HEK293 (cell line): ENCODE data around the gene DNTTIP2.

Source experiments
- BCL11A ChIP-seq: fragments of 450-650 bp; formaldehyde crosslinking; IDR thresholded peaks from 2 replicates; pipeline ENCODE4 v1.5.1; 2016; ENCODE audit warnings: low read depth, missing biosample characterization, missing genetic modification characterization
- BCL11B ChIP-seq: fragments of 450-650 bp; formaldehyde crosslinking; IDR thresholded peaks from 2 replicates; pipeline ENCODE4 v1.5.1; 2016; ENCODE audit warnings: low read depth, missing biosample characterization, missing genetic modification characterization
- CTCF ChIP-seq: fragments of 450-650 bp; formaldehyde crosslinking; IDR thresholded peaks from 2 replicates; pipeline ENCODE4 v1.5.1; 2016; ENCODE audit warnings: missing biosample characterization, missing genetic modification characterization
- GLI4 ChIP-seq: fragments of 450-650 bp; formaldehyde crosslinking; IDR thresholded peaks from 2 replicates; pipeline ENCODE4 v1.5.1; 2016; ENCODE audit warnings: missing biosample characterization, missing genetic modification characterization
- HOXA7 ChIP-seq: sonication (generic); formaldehyde crosslinking; IDR thresholded peaks from 2 replicates; pipeline ENCODE4 v1.8.1; 2022; ENCODE audit warnings: missing genetic modification reagents, borderline replicate concordance
- KLF7 ChIP-seq: fragments of 450-650 bp; formaldehyde crosslinking; IDR thresholded peaks from 2 replicates; pipeline ENCODE4 v1.5.1; 2016; ENCODE audit warnings: missing biosample characterization, missing genetic modification characterization, borderline replicate concordance
- OSR2 ChIP-seq: fragments of 450-650 bp; formaldehyde crosslinking; IDR thresholded peaks from 2 replicates; pipeline ENCODE4 v1.5.1; 2016; ENCODE audit warnings: missing biosample characterization, missing genetic modification characterization
- OVOL3 ChIP-seq: fragments of 450-650 bp; formaldehyde crosslinking; IDR thresholded peaks from 2 replicates; pipeline ENCODE4 v1.5.1; 2016; ENCODE audit warnings: missing biosample characterization, missing genetic modification characterization
- TSHZ1 ChIP-seq: fragments of 450-650 bp; formaldehyde crosslinking; IDR thresholded peaks from 2 replicates; pipeline ENCODE4 v1.5.1; 2016; ENCODE audit warnings: missing biosample characterization, missing genetic modification characterization, borderline replicate concordance
- ZNF184 ChIP-seq: fragments of 450-650 bp; IDR thresholded peaks from 2 replicates; pipeline ENCODE4 v1.5.1; 2018; ENCODE audit warnings: missing biosample characterization, mild to moderate bottlenecking, missing genetic modification characterization
- ZNF221 ChIP-seq: fragments of 450-650 bp; formaldehyde crosslinking; IDR thresholded peaks from 2 replicates; pipeline ENCODE4 v1.5.1; 2017; ENCODE audit warnings: missing biosample characterization, missing genetic modification characterization, borderline replicate concordance
- ZNF223 ChIP-seq: fragments of 450-650 bp; formaldehyde crosslinking; IDR thresholded peaks from 2 replicates; pipeline ENCODE4 v1.5.1; 2016; ENCODE audit warnings: missing biosample characterization, missing genetic modification characterization
- ZNF266 ChIP-seq: fragments of 450-650 bp; formaldehyde crosslinking; IDR thresholded peaks from 2 replicates; pipeline ENCODE4 v1.5.1; 2016; ENCODE audit warnings: missing biosample characterization, missing genetic modification characterization, low read depth
- ZNF280D ChIP-seq: fragments of 450-650 bp; formaldehyde crosslinking; IDR thresholded peaks from 2 replicates; pipeline ENCODE4 v1.5.1; 2016; ENCODE audit warnings: missing biosample characterization, missing genetic modification characterization
- ZNF354C ChIP-seq: fragments of 450-650 bp; formaldehyde crosslinking; IDR thresholded peaks from 2 replicates; pipeline ENCODE4 v1.5.1; 2016; ENCODE audit warnings: missing biosample characterization, missing genetic modification characterization, low read depth, borderline replicate concordance
- ZNF404 ChIP-seq: fragments of 450-650 bp; formaldehyde crosslinking; IDR thresholded peaks from 2 replicates; pipeline ENCODE4 v1.5.1; 2017; ENCODE audit warnings: missing biosample characterization, missing genetic modification characterization
- ZNF521 ChIP-seq: fragments of 450-650 bp; formaldehyde crosslinking; IDR thresholded peaks from 2 replicates; pipeline ENCODE4 v1.5.1; 2017; ENCODE audit warnings: missing biosample characterization, mild to moderate bottlenecking, missing genetic modification characterization
- ZNF544 ChIP-seq: fragments of 450-650 bp; formaldehyde crosslinking; IDR thresholded peaks from 2 replicates; pipeline ENCODE4 v1.5.0; 2017; ENCODE audit warnings: missing biosample characterization, missing genetic modification characterization
- ZNF623 ChIP-seq: fragments of 450-650 bp; formaldehyde crosslinking; IDR thresholded peaks from 2 replicates; pipeline ENCODE4 v1.5.1; 2016; ENCODE audit warnings: missing biosample characterization, missing genetic modification characterization
- ZNF670 ChIP-seq: fragments of 450-650 bp; formaldehyde crosslinking; IDR thresholded peaks from 2 replicates; pipeline ENCODE4 v1.5.1; 2016; ENCODE audit warnings: missing biosample characterization, missing genetic modification characterization, low read depth
- ZNF701 ChIP-seq: fragments of 450-650 bp; formaldehyde crosslinking; IDR thresholded peaks from 2 replicates; pipeline ENCODE4 v1.5.1; 2016; ENCODE audit warnings: missing biosample characterization, missing genetic modification characterization
- ZNF704 ChIP-seq: fragments of 450-650 bp; formaldehyde crosslinking; IDR thresholded peaks from 2 replicates; pipeline ENCODE4 v1.5.1; 2016; ENCODE audit warnings: missing biosample characterization, missing genetic modification characterization
- ZNF776 ChIP-seq: fragments of 450-650 bp; formaldehyde crosslinking; IDR thresholded peaks from 2 replicates; pipeline ENCODE4 v1.5.0; 2017; ENCODE audit warnings: missing biosample characterization, missing genetic modification characterization, borderline replicate concordance
- ZNF791 ChIP-seq: fragments of 450-650 bp; formaldehyde crosslinking; IDR thresholded peaks from 2 replicates; pipeline ENCODE4 v1.5.1; 2016; ENCODE audit warnings: missing biosample characterization, missing genetic modification characterization
- ZNF837 ChIP-seq: fragments of 450-650 bp; formaldehyde crosslinking; IDR thresholded peaks from 2 replicates; pipeline ENCODE4 v1.5.1; 2016; ENCODE audit warnings: missing biosample characterization, missing genetic modification characterization
- ZNF843 ChIP-seq: fragments of 450-650 bp; formaldehyde crosslinking; IDR thresholded peaks from 2 replicates; pipeline ENCODE4 v1.5.1; 2016; ENCODE audit warnings: missing biosample characterization, missing genetic modification characterization

Gene DNTTIP2

GRCh38 chr1:93878889-93879586, at the start of gene DNTTIP2 (continued):
- no peak for TF ChIP-seq ZNF354C (tag by site-specific recombination)
- TF ChIP-seq ZNF701 (tag by site-specific recombination): no peak
- no peak for TF ChIP-seq KLF7 (tag by site-specific recombination)
- no peak for TF ChIP-seq ZNF776 (tag by site-specific recombination)
- no peak for TF ChIP-seq ZNF221 (tag by site-specific recombination)
- no peak for TF ChIP-seq OVOL3 (tag by site-specific recombination)
- no peak for TF ChIP-seq OSR2 (tag by site-specific recombination)
- TF ChIP-seq TSHZ1 (tag by site-specific recombination): no peak
- no peak for TF ChIP-seq ZNF404 (tag by site-specific recombination)
- TF ChIP-seq ZNF704 (tag by site-specific recombination): no peak
- TF ChIP-seq GLI4 (tag by site-specific recombination): no peak
- no peak for TF ChIP-seq ZNF837 (tag by site-specific recombination)
- no peak for TF ChIP-seq BCL11B (tag by site-specific recombination)
- TF ChIP-seq BCL11A: no peak
- TF ChIP-seq CTCF (tag by site-specific recombination): no peak
- TF ChIP-seq ZNF184 (tag by site-specific recombination): no peak
- TF ChIP-seq ZNF623 (tag by site-specific recombination): no peak
- TF ChIP-seq ZNF544 (tag by site-specific recombination): no peak
- no peak for TF ChIP-seq HOXA7
- TF ChIP-seq ZNF670 (tag by site-specific recombination): no peak
- TF ChIP-seq ZNF843: 0 out of 2 replicates have a peak, but pooled peaks have one; percentile 24
- no peak for TF ChIP-seq ZNF223 (tag by site-specific recombination)
- TF ChIP-seq ZNF280D (tag by site-specific recombination): no peak
- TF ChIP-seq ZNF266: no peak
- no peak for TF ChIP-seq ZNF791
- no peak for TF ChIP-seq ZNF521 (tag by site-specific recombination)
